NOMO-1 (cell line): ENCODE data around the gene EFCAB6.
A peak's percentile ranks its signal among the peaks of the same experiment; 100 is the strongest.

Source experiments
- DNase-seq, 2 experiments: peaks; one replicate each; lab custom pipeline; 2025; ENCODE audit not compliant: unreplicated experiment in 2 of 2; lab: John Stamatoyannopoulos, UW

The EFCAB6 gene

DNA sequence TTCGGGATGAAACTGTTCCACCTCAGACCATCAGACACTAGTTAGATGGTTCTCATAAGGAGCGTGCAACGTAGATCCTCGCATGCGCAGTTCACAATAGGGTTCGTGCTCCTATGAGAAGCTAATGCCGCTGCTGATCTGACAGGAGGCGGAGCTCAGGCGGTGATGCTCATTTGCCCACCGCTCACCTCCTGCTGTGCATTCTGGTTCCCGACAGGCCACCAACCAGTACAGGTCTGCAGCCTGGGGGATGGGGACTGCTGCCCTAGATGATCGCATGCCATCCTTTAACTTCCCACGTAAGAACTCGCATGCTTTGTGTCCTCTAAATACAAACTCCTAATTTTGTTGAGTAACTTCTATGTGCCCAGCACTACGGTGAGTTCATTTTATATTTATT is 62.6 kb downstream of the EFCAB6 start:
- no peak for DNase-seq

DNA sequence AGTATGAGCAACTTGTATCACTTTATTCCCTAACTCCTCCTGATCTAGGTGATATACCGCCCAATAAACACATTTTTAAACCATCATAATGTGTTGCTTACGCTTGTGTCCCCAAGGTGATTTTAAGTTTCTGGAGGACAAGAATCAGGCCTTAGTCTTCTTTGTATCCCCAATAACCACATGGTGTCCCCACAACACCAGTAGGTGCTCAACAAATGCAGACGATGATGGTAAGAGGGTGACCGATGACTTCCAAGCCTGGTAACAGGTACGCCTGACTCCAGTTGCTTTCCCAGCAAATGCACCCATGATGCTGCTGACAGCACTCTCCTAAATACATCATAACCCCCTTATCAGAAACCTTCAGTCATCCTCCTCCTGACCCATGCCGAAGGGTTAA is 64.2 kb downstream of the EFCAB6 start:
- no peak for DNase-seq

DNA sequence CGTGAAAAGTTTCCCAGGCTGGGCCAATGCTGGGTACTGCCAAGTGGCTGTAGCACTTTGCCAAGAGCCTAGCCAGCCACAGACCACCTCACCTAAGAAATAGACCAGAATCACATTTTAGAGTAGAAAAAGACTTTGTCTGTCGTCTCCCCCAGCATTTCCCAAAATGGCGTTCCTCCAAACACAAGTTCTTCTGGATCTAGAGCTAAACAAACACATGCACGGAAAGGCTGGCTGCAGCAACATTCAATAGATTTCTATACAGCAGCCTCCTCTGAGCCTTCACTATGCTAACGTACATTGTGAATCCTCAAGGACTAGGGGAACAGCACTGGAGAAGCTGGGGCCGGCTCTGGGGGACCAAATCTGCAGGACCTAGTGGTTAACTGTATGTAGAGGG is 65.0 kb downstream of the EFCAB6 start:
- DNase-seq, result no peak

DNA sequence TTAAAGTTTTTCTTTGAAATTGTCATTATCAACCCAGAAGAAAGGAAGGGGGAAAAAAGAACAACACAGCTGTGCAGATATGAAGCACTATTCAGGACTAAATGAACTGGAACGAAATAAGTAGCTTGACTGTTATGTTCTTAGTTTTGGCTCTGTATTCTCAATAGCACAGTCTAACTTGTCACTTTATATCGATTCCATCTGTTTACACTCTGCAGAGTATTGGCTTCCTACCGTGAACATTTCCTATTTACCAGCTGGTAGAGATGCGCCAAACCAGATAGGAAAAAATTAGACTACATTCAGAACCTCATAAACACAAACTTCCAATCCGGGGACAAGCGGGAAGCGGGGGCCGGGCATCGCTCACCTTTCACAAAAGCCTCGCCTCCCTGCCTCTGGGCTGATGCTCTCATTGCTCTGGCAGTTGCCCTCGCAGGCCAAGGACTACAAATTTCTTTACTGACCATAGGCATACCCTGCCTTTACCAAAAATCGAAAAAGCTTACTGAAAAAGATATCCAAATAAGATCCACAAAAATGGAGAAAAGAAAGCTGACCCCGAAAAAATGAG is 66.2 kb downstream of the EFCAB6 start:
- DNase-seq, result no peak

DNA sequence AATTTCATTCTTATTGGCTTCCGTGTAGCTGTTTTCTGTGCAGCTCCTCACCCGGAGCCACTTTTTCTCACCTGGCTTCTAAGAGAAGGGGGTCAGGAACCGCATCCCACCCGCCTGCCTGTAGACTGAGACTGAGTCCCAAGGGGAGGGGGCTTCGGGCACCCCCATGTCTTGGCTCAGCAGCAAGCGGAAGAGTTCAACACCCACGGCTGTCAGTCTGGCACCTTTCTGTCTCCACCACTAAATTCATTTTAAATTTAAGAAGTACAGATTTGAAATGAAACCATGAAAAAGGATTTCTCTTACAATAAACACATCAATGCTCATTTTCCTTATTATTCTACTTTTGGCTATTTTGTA is 66.7 kb downstream of the EFCAB6 start:
- DNase-seq, result no peak

DNA sequence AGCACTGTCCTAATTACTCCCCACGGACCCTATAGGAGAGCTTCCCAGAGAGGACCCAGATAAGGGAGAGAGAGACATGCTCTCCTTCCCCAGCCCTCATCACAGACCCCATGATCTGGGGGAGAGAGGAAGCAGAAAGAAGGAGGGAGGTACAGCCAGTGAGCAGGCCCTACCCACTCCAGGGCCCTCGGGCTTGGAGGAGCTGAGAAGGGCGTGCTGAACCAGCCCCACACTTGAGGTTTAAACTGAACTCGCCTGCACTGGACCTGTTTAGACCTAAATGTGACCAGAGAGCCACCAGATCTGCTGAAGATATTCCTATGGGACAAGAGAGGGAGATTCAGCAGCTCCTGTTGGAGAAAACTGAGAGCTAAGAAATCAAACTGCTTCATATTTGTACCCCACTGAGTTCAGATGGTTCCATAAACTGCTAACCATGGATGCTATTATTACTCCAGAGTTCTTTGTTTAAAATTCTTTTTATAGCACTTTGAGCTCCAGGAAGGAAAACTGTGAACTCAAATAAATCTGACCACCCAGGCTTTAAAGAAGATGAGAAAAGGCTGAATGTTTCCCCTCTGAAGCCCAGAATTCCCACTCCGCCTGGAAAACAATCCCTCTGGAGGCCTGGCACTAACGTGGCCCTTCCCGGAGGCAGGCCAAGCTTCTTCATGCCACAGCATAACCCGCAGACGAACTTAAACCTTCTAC is 67.2 kb downstream of the EFCAB6 start:
- DNase-seq, result no peak

DNA sequence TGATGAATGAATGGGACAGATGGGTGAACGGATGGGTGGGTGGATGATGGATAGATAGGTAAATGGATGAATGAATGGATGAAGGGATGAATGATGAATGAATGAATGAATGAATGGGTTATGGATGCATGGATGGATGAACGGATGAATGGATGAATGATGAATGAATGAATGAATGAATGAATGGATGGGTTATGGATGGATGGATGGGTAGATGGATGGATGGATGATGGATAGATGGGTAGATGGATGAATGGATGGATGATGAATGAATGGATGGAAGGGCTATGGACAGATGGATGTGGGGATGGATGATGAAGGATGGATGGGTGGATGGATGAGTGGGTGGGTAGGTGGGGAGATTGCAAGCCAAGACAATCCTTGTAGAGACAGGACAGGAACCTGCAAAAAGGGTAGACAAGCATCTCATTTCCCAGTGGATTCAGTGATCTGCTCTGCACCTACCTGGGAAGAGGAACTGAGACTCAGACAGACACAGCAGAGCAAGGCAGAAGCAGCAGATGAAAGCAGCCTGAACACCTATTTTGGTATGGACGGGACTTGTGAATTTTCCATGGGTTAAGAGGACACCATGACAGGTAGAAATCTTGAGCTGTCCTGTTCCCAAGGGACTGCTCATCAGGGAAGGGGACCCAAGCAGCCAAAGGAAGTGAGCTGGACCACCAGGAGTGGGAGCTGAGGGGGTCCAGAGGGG is 68.0 kb downstream of the EFCAB6 start:
- no peak for DNase-seq

DNA sequence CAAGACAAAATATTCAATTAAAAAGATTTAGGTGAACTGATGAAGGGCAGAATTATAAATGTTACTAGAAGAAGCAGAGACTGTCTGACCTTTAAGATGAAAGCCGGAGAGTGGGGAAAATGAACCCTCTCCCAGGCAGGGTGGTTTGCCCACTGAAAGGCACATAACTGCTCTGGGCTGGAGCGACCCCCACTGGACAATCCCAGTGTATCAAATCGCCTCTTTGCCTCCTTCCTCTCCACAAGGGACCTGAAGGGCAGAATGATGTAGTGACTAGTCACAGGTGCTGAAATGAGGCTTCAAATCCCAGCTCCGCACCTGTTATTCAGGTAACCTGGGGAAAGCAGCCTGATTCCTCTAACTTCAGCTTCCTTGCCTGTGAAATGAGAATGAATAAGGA is 69.0 kb downstream of the EFCAB6 start:
- no peak for DNase-seq

DNA sequence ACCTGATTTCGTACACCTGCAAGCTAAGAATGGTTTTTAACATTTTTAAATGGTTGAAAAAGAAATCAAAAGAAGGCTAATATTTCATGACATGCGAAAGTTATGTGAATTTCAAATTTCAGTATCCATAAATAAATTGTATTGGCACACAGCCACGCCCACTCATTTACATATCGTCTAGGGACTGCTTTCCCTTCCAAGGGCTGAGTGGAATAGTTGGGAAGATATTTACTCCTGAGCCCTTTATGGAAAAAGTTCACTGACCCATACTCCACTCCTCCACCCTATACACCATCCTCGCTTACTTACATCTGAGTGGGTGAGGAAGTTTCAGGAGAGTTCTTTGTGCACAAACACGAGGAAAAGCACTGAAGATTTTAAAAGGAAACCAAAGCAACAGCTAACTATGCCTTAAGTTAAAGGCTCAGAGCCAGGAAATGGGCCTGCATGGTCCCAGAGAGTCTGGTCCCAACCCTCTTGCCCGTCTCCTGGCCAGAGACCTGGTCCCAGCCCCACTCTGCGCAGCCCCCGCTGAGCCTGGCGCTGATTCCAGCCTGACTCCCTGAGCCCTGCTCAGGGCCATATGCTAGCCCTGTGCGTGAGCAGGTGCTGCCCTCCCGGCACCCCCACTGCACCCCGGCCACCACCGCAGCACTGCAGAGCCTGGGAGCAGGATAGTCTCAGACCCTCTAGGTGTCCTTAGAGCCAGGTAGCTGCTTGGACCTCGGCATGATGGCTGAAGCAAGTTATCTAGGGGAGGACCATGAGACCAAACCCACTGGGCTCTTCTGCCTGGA is 69.8 kb downstream of the EFCAB6 start:
- no peak for DNase-seq

DNA sequence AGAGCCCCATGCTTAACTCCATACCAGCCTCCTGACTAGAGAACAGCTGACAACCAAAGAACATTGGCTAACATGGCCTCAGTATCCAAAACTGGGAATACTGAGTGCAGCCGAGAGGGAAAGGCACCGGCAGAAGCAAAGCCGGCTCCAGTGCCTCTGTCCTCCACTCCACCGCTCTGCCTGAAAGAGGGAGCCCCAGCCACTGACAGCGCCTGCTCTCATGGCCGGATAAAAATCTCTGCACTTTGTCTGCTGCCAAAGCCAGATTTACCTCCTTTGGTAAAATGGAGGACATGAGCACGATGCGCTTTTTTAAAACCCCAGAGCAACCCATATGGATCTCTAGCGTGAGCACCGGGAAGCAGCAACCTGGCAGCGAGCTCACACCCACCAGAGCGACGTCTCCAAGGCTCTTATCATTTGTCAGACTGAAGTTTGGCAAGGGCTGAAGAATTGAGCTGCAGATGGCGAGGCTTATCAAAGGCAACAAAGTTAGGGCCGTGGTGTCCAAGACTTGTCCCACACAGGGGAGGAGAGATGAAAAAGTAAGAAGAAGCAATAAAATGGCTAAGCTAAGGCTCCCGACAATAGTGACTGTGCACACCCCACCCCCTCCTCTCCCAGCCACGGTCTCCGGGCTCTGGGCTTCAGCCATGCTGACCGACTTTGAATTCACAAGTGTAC is 71.4 kb downstream of the EFCAB6 start:
- DNase-seq, result no peak

DNA sequence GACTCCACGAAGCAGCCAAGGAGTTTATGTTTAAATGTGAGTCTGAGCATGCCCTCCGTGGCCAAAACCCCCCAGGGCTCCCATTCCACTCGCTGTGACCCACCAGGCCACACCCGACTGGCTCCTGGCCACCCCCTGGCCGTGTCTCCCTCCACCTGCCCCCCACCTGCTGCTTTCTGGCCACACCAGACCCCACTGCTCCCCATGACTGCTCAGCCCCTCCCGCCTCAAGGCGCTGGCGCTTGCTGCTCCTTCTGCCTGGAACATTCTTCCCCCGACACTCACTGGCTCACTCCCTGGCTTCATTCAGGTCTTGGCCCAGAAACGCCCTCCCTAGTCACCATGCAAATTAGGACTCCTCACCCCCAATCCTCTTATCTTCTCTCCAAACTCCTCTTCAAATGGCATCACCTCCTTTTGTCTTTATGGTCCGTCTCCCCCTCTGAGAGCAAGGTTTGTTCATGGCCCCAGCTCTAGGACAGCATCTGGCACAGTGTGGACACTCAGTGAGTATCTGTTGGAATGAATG is 72.2 kb downstream of the EFCAB6 start:
- DNase-seq, result no peak

DNA sequence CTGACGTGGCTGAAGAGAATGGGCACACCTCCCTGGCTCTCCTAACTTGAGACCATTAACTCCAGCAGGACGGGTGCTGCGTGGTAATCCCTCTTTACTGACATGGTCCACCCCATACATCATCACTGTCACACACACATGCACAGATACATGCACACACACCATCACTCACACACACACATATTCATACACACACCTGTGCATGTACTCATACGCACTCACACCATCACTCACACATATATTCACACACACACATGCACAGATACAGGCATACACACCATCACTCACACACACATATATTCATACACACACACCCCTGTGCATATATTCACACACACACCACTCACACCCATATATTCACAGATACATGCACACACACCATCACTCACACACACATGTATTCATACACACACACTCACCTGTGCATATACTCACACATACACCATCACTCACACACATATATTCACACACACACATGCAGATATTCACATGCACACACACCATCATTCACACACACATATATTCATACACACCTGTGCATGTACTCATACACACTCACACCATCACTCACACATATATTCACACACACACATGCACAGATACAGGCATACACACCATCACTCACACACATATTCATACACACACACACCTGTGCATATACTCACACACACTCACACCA is 74.8 kb downstream of the EFCAB6 start:
- no peak for DNase-seq

DNA sequence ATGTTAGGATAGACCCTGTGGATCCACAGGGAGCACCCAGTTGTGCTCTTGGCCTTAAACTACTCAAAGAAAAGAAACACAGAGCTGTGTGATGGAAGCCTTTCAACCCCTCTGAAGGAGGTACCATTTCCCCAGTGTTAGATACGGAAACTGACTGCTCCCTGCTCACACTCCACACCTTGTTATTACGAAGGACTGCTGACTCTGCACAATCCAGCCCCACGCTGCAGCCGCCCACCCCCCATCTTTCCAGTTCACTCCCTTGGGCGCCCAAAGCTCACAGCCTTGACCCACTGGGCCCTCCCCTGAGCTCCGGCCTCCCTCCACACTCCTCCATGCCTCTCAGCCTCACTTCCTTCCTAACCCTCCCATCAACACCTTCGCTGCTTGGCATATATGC is 75.5 kb downstream of the EFCAB6 start:
- no peak for DNase-seq

DNA sequence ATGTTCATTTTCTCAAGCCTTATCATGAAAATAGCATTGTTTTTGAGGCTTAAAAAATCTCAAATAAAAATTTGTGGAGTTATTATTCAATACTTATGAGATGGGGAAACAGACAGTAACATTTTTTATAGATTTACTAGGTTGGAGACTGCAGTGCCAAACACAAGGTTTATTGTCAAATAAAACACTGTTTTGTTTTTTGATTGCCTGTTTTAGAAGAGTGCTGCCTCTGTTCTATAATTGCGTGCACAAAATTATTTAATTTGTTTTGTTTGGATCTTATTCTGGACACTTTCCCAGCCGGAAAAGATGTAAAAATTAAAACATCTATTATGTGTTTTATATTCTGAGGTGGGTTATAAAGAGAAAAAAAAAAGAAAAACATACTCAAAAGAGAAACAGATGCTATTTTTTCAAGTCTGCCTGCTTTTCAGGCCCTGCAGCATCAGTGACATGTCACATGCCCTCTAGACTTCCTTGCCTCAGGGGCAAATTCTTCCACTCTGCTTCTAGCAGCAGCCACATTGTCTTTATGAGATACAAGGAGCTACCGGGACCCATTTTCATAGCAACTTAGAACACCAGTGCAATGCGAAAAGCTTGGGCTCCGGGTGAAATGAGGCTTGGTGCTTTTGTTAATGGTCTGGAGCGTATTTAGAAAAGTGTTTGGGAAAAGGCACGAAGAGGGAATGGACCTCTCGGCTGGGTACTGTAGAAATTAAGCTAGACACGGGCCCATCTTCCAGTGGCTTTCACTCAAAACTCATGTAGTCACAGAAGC is 77.5 kb downstream of the EFCAB6 start:
- DNase-seq, result no peak

DNA sequence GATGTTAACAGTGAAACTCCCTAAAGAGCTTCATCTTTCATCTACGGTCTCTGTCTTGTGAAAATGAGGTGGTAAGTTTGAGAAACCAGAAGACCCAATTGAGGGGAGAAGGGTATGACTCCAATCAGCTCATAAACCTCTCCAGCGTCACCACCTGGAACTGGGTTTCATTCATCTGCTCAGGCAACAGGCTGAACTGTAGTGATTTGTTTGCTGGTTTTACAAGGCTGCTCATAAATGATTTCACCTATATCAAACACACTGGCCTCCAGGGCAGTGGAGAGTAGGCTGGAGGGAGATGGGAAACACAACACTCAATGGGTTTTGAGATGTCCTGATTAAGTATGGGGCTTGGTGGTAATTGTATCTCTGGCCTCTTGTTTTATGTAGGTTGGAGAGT is 79.0 kb downstream of the EFCAB6 start:
- DNase-seq, result no peak

DNA sequence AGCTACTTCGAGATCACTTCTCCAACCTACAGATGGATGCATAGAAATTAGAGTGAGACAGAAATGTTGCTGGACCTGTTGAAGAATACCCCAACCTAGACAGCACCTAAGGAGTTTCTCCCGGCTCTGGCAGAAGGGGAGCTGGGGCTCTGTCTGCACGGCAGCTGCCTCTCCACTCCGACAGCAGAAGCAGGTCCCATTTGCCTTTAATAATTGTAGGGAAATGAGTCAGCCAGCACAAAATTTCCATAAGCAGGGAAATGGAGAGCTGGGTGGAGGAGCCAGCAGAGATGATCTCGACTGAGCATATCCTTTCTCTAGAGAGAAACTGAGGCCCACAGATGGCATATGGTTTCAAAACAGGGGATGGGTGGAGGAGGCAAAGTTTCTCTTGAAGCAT is 80.1 kb downstream of the EFCAB6 start:
- DNase-seq, result no peak

DNA sequence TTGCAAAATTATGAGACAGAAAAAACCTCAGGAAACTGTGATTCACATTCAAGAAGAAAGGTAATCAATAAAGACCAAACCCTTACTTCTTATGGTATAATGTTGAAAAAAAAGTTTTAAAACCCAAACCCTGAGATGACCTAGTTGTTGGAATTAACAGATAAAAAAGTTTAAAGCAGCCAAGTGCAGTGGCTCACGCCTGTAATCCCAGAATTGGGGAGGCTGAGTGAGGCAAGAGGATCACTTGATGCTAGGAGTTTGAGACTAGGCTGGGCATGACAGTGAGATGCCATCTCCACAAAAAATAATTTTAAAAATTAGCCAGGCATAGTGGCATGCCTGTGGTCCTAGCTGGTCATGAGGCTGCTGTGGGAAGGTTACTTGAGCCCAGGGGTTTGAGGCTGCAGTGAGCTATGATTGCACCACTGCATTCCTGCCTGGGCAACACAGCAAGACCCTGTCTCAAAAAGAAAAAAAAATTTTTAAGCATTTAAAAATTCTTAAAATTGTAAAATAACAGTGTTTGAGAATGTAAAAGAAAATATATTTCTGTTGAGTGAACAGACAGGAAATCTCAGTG is 85.1 kb downstream of the EFCAB6 start:
- DNase-seq, result no peak

DNA sequence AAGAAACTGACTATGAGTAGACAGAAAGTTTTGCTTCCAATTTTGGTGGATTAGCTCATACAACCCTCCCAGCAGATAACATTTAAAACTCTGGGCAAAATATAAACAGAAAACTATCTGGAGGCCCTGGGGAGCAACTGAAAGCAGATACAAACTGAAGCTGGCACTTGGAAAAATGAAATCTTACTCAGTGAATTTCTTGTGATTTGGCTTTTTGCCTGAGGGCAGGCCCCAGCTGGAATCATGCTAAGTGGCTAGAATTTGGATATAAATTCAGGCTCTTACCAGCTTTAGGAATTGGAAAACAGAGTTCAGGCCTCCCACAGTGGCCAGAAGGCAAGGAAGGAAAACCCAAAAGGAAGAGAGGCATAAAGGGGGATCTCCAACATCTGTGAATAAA is 85.8 kb downstream of the EFCAB6 start:
- DNase-seq, result no peak

DNA sequence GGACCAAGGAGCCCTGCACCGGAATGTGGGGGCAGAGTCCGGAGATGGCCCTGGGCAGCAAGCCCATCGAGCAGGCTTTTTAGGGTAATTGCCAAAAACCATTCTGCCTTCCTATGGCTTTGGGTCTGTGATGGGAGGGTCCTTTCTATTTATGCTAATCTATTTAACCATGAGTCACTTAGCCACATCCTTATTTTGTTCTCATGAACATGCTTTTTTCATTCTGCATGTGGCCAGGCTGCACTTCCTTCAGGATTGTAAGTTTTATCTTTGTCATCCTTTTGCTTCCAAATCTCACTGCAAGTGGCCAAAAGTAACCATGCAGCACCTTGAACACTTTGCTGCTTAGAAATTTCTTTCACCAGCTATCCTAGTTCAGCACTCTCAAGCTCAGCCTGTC is 88.3 kb downstream of the EFCAB6 start:
- DNase-seq, result peak in 1 of 2 experiments; percentile 34
